ENCODE measurements around the gene EIF2AK3. TPM values are rescaled to one million over a fixed set of nuclear protein-coding genes. Genes with fewer than 3 reads are reported as not detected.

The EIF2AK3 gene
- total RNA-seq, 1 donor from 2014 or later, result 17.1 TPM

GRCh38 chr2:88596141-88596830 lies 31.0 kb downstream of the EIF2AK3 start:
- DNase-seq (ENCODE audit: low spot score), result no peak
- H3K9me3 Mint-ChIP-seq (ENCODE audit: unreplicated experiment), result no peaks in the 10 kb centered on the region
- no peak overlapping the region for H3K4me3 Mint-ChIP-seq (ENCODE audit: unreplicated experiment)
- H3K4me1 Mint-ChIP-seq (ENCODE audit: unreplicated experiment), result peaks cover 14% of the 10 kb centered on the region
- no peaks in the 10 kb centered on the region for H3K27me3 Mint-ChIP-seq (ENCODE audit: unreplicated experiment)
- no peak overlapping the region for H3K27ac Mint-ChIP-seq (ENCODE audit: unreplicated experiment)
- no peaks in the 10 kb centered on the region for H3K36me3 Mint-ChIP-seq (ENCODE audit: low read depth, unreplicated experiment)
- TF ChIP-seq, protein P1, sequence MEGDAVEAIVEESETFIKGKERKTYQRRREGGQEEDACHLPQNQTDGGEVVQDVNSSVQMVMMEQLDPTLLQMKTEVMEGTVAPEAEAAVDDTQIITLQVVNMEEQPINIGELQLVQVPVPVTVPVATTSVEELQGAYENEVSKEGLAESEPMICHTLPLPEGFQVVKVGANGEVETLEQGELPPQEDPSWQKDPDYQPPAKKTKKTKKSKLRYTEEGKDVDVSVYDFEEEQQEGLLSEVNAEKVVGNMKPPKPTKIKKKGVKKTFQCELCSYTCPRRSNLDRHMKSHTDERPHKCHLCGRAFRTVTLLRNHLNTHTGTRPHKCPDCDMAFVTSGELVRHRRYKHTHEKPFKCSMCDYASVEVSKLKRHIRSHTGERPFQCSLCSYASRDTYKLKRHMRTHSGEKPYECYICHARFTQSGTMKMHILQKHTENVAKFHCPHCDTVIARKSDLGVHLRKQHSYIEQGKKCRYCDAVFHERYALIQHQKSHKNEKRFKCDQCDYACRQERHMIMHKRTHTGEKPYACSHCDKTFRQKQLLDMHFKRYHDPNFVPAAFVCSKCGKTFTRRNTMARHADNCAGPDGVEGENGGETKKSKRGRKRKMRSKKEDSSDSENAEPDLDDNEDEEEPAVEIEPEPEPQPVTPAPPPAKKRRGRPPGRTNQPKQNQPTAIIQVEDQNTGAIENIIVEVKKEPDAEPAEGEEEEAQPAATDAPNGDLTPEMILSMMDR (IDR thresholded peaks at IDR 0.05; ENCODE audit: unreplicated experiment), result no peak

DNA sequence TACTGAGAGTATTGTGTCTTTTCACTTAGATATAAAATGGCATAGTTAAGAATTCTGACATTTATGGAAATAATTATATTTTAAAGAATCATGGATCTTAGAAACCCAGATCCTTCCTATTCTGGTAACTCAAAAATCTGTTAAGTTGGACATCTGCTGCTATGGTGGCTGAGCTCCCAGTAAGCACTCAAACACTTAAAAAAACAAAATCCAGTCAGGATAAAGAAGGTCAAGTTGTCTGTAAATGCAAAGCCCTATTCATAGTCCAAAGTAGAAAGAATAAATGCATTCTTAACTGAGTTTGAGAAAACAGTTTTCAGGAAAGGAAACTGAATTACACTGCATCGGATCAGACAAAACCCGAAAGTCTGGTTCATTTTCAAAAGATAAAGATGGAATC lies 35.6 kb downstream of the EIF2AK3 start:
- Mint-ChIP-seq H3K27me3 (ENCODE audit: unreplicated experiment) (no peaks in the 10 kb centered on the region), H3K9me3 (ENCODE audit: unreplicated experiment) (no peaks in the 10 kb centered on the region), H3K4me1 (ENCODE audit: unreplicated experiment) (no peaks in the 10 kb centered on the region), H3K4me3 (ENCODE audit: unreplicated experiment) (no peak overlapping the region), H3K36me3 (ENCODE audit: low read depth, unreplicated experiment) (no peaks in the 10 kb centered on the region), H3K27ac (ENCODE audit: unreplicated experiment) (no peak overlapping the region)
- DNase-seq (ENCODE audit: low spot score), result no peak
- TF ChIP-seq, protein P1 (IDR thresholded peaks at IDR 0.05; ENCODE audit: unreplicated experiment), result no peak

DNA sequence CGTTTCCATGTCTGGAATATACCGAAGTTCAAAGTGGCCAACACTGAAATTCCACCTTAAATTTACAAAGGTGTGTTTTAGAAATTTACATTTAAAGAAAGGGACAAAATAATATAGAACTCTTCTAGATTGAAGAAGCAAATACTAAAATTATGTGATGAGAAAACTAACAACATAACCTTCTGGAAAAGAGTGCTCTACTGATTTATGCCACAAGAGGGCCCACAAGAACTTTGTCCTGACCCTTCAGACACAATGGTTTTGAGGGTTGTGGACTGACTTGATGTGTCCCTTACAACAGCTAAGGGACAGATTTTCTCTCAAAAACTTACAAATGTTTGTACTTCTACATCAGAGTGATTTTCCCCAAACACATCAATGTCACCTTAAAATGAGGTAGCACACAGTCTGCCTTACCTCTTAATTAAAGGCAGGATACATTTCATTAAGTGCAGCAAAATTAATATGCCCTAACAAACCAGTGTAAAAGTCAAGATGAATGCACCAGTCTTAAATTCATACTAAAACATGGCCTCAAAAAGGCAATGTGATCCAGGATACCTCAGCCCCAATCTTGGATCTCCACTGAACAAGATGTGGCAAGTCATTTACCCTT lies 36.2 kb downstream of the EIF2AK3 start:
- H3K27me3 Mint-ChIP-seq (ENCODE audit: unreplicated experiment), result no peaks in the 10 kb centered on the region
- peak overlapping the region; percentile 10 for H3K27ac Mint-ChIP-seq (ENCODE audit: unreplicated experiment)
- DNase-seq (ENCODE audit: low spot score), result peak; percentile 62
- no peaks in the 10 kb centered on the region for H3K9me3 Mint-ChIP-seq (ENCODE audit: unreplicated experiment)
- H3K4me1 Mint-ChIP-seq (ENCODE audit: unreplicated experiment), result no peaks in the 10 kb centered on the region
- H3K36me3 Mint-ChIP-seq (ENCODE audit: low read depth, unreplicated experiment), result no peaks in the 10 kb centered on the region
- H3K4me3 Mint-ChIP-seq (ENCODE audit: unreplicated experiment), result no peak overlapping the region
- TF ChIP-seq, protein P1 (IDR thresholded peaks at IDR 0.05; ENCODE audit: unreplicated experiment), result peak; percentile 78

- Mint-ChIP-seq H3K9me3 (ENCODE audit: unreplicated experiment) (no peaks in the 10 kb centered on the region), H3K4me3 (ENCODE audit: unreplicated experiment) (no peak overlapping the region), H3K27me3 (ENCODE audit: unreplicated experiment) (no peaks in the 10 kb centered on the region), H3K27ac (ENCODE audit: unreplicated experiment) (no peak overlapping the region), H3K4me1 (ENCODE audit: unreplicated experiment) (peaks cover 3% of the 10 kb centered on the region), H3K36me3 (ENCODE audit: low read depth, unreplicated experiment) (peaks cover 12% of the 10 kb centered on the region)
- TF ChIP-seq, protein P1 (IDR thresholded peaks at IDR 0.05; ENCODE audit: unreplicated experiment), result no peak
- DNase-seq (ENCODE audit: low spot score), result no peak
Observed at GRCh38 chr2:88585969-88586368, 41.3 kb downstream of the EIF2AK3 start.

DNA sequence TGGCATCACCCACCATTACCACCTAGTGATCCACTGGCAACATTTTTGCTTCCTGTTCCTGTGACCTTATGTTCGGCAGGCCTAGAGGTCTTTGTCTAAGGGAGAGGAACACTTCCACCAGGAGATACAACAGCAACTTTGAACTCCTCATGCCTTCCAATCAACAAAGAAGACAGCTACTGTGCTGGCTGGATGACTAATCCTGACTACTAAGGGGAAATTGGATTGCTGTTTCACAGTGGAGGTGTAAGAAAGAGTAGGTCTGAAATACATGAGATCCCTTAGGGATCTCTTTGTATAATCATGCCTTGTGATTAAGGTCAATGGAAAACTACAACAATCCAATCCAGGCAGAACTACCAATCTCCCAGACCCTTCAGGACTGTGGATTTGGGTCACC lies 45.2 kb downstream of the EIF2AK3 start:
- H3K27ac Mint-ChIP-seq (ENCODE audit: unreplicated experiment), result no peak overlapping the region
- peaks cover 3% of the 10 kb centered on the region for H3K4me1 Mint-ChIP-seq (ENCODE audit: unreplicated experiment)
- peaks cover 15% of the 10 kb centered on the region for H3K36me3 Mint-ChIP-seq (ENCODE audit: low read depth, unreplicated experiment)
- no peaks in the 10 kb centered on the region for H3K9me3 Mint-ChIP-seq (ENCODE audit: unreplicated experiment)
- H3K27me3 Mint-ChIP-seq (ENCODE audit: unreplicated experiment), result no peaks in the 10 kb centered on the region
- TF ChIP-seq, protein P1 (IDR thresholded peaks at IDR 0.05; ENCODE audit: unreplicated experiment), result no peak
- H3K4me3 Mint-ChIP-seq (ENCODE audit: unreplicated experiment), result no peak overlapping the region
- no peak for DNase-seq (ENCODE audit: low spot score)

Data from endothelial cell (in vitro differentiated cells).